ENCODE measurements around the gene GRHL1. TPM values are rescaled to one million over a fixed set of nuclear protein-coding genes. Genes with fewer than 3 reads are reported as not detected.

GRHL1 gene
- total and polyA plus RNA-seq, 2 donors (not counting 1 experiment from before 2014, with no cell fraction given), result 0.25 to 0.76 TPM

GRCh38 chr2:9961013-9961412 lies 9.5 kb downstream of the GRHL1 start:
- no peak overlapping the region for H2AFZ ChIP-seq (ENCODE audit: insufficient read depth, low read depth, low read length, poor library complexity, severe bottlenecking)
- intact Hi-C loops (cut with micrococcal nuclease), result loop anchor here (5.0 kb wide), 1 partner anchor 319 kb away; no protein-coding TSS in a partner anchor
- Mint-ChIP-seq H3K4me3 (no peak overlapping the region), H3K27ac (no peak overlapping the region), H3K9me3 (ENCODE audit: insufficient read depth) (no peaks in the 10 kb centered on the region), H3K27me3 (peaks cover 16% of the 10 kb centered on the region), H3K4me1 (peaks cover 5% of the 10 kb centered on the region)
- WGBS (ENCODE audit: insufficient coverage), result 94% methylated on average over 6 of the region's 10 CpGs
- no peak overlapping the region for H3K4me2 ChIP-seq (replicated peaks; ENCODE audit: low read depth, low read length, poor library complexity, severe bottlenecking)
- peaks cover 0 to 4% (median 0%) of the 10 kb centered on the region in 4 experiments for H3K27me3 ChIP-seq (replicated peaks in 1 of 4; ENCODE audit: control extremely low read depth in 1 of 4, control insufficient read depth in 3 of 4, insufficient read depth in 4 of 4, low read length in 3 of 4)
- no peaks in the 10 kb centered on the region for H3K36me3 ChIP-seq (replicated peaks in 1 of 2; ENCODE audit: control extremely low read depth in 1 of 2, control insufficient read depth in 1 of 2, extremely low read depth in 1 of 2, insufficient read depth in 2 of 2, low read length in 1 of 2)
- POLR2A ChIA-PET, result interaction anchor here (0.6 to 0.7 kb wide), 3 partner anchors 9 to 374 kb away, joined by 3 to 4 read pairs (median 3); no protein-coding TSS in a partner anchor
- no peak for TF ChIP-seq CTCF (IDR thresholded peaks at IDR 0.05)
- no peak for TF ChIP-seq EZH2 (IDR thresholded peaks at IDR 0.05; ENCODE audit: borderline replicate concordance, insufficient read depth, low read depth, low read length, poor library complexity, severe bottlenecking)
- H4K20me1 ChIP-seq (ENCODE audit: control insufficient read depth, insufficient read depth, low read length, poor library complexity, severe bottlenecking), result no peaks in the 10 kb centered on the region
- no peaks in the 10 kb centered on the region for H3K4me1 ChIP-seq (ENCODE audit: control insufficient read depth in 2 of 2, insufficient read depth in 2 of 2, low read length in 2 of 2)
- no peak overlapping the region for H3K27ac ChIP-seq (ENCODE audit: low read length in 2 of 2)
- H3K9me3 ChIP-seq (ENCODE audit: control extremely low read depth in 1 of 3, control insufficient read depth in 2 of 3, insufficient read depth in 1 of 3, low read length in 2 of 3), result no peaks in the 10 kb centered on the region
- ATAC-seq (ENCODE audit: low read depth) (no peak), DNase-seq (no peak)
- H3K4me3 ChIP-seq (ENCODE audit: control extremely low read depth in 1 of 5, extremely low read depth in 1 of 5, insufficient read depth in 1 of 5, low read depth in 2 of 5, low read length in 4 of 5), result no peak overlapping the region
- H3K79me2 ChIP-seq (ENCODE audit: control insufficient read depth, insufficient read depth, low read length), result no peaks in the 10 kb centered on the region
- no peak overlapping the region for H3K9ac ChIP-seq (ENCODE audit: low read length)
- CTCF ChIA-PET, result interaction anchor here (0.5 to 1.9 kb wide), 4 partner anchors 21 to 66 kb away, joined by 3 to 8 read pairs (median 3); no protein-coding TSS in a partner anchor

- H3K4me2 ChIP-seq (replicated peaks; ENCODE audit: low read depth, low read length, poor library complexity, severe bottlenecking), result no peak overlapping the region
- H3K79me2 ChIP-seq (ENCODE audit: control insufficient read depth, insufficient read depth, low read length), result no peaks in the 10 kb centered on the region
- H3K9me3 Mint-ChIP-seq (ENCODE audit: insufficient read depth), result no peaks in the 10 kb centered on the region
- CTCF ChIA-PET, result interaction anchor here (0.7 to 1.7 kb wide), 2 partner anchors 20 to 166 kb away, joined by 6 read pairs; no protein-coding TSS in a partner anchor
- H3K4me3 Mint-ChIP-seq, result no peak overlapping the region
- no peak overlapping the region for H3K9ac ChIP-seq (ENCODE audit: low read length)
- peaks cover 5% of the 10 kb centered on the region for H3K27me3 Mint-ChIP-seq
- TF ChIP-seq EZH2 (IDR thresholded peaks at IDR 0.05; ENCODE audit: borderline replicate concordance, insufficient read depth, low read depth, low read length, poor library complexity, severe bottlenecking) (no peak), CTCF (IDR thresholded peaks at IDR 0.05) (no peak)
- no peak overlapping the region for H2AFZ ChIP-seq (ENCODE audit: insufficient read depth, low read depth, low read length, poor library complexity, severe bottlenecking)
- peaks cover 8 to 11% of the 10 kb centered on the region in 2 donors for H3K4me1 ChIP-seq (ENCODE audit: control insufficient read depth in 2 of 2, insufficient read depth in 2 of 2, low read length in 2 of 2)
- no peaks in the 10 kb centered on the region for H3K36me3 ChIP-seq (replicated peaks in 1 of 2; ENCODE audit: control extremely low read depth in 1 of 2, control insufficient read depth in 1 of 2, extremely low read depth in 1 of 2, insufficient read depth in 2 of 2, low read length in 1 of 2)
- intact Hi-C loops (cut with micrococcal nuclease), result loop anchor here (5.0 kb wide), 1 partner anchor 322 kb away; no protein-coding TSS in a partner anchor
- ATAC-seq (ENCODE audit: low read depth) (no peak), DNase-seq (no peak)
- H3K27me3 ChIP-seq (replicated peaks in 1 of 4; ENCODE audit: control extremely low read depth in 1 of 4, control insufficient read depth in 3 of 4, insufficient read depth in 4 of 4, low read length in 3 of 4), result no peaks in the 10 kb centered on the region
- no peaks in the 10 kb centered on the region for H4K20me1 ChIP-seq (ENCODE audit: control insufficient read depth, insufficient read depth, low read length, poor library complexity, severe bottlenecking)
- no peak overlapping the region for H3K4me3 ChIP-seq (ENCODE audit: control extremely low read depth in 1 of 5, extremely low read depth in 1 of 5, insufficient read depth in 1 of 5, low read depth in 2 of 5, low read length in 4 of 5)
- POLR2A ChIA-PET, result interaction anchor here (0.7 kb wide), 1 partner anchor 84 kb away, joined by 3 read pairs; no protein-coding TSS in a partner anchor
- H3K27ac ChIP-seq (ENCODE audit: low read length in 2 of 2), result no peak overlapping the region
- H3K27ac Mint-ChIP-seq, result no peak overlapping the region
- no peaks in the 10 kb centered on the region for H3K9me3 ChIP-seq (ENCODE audit: control extremely low read depth in 1 of 3, control insufficient read depth in 2 of 3, insufficient read depth in 1 of 3, low read length in 2 of 3)
- H3K4me1 Mint-ChIP-seq, result peaks cover 17% of the 10 kb centered on the region
- WGBS (ENCODE audit: insufficient coverage), result 100% methylated on average over 4 of the region's 7 CpGs
Observed at GRCh38 chr2:9964334-9964980, 13.0 kb downstream of the GRHL1 start.
